Uterus (tissue), 2 donors: ENCODE results near the gene BCAN.

Experiments
- POLR2A ChIP-seq, 2 donors: fragments of 450-650 bp; IDR thresholded peaks; one replicate each; pipeline ENCODE4 v1.6.1; 2016; ENCODE audit warnings: antibody characterized with exemption in 2 of 2, mild to moderate bottlenecking in 1 of 2, moderate library complexity in 1 of 2
- TF ChIP-seq, protein P1 (sequence below), 4 experiments: fragments of 200-600 bp in 2 of 4; fragments of 450-650 bp in 2 of 4; sonication (generic) in 2 of 4; IDR thresholded peaks; one replicate each; pipeline ENCODE4 v1.5.1; 2016 to 2019; ENCODE audit warnings: antibody characterized with exemption in 4 of 4, mild to moderate bottlenecking in 2 of 4, moderate library complexity in 1 of 4

DNA sequence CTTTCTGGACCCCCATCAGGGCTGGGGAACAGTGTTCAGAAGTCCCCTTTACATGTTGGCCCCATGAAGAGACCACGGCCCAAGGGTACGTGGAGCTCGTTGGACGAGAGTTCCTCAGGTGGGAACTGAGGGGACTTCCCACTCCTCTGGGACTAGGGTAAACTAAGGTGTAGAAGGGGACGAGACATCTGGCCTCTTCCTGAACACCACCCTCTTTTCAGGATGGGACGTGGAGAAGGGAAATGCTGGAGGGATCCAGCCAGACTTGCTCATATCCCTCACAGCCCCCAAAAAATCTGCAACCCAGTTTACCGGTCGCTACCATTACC lies 48.3 kb upstream of the BCAN start:
- TF ChIP-seq POLR2A (IDR thresholded peaks at IDR 0.05) = no peak
- TF ChIP-seq, protein P1, sequence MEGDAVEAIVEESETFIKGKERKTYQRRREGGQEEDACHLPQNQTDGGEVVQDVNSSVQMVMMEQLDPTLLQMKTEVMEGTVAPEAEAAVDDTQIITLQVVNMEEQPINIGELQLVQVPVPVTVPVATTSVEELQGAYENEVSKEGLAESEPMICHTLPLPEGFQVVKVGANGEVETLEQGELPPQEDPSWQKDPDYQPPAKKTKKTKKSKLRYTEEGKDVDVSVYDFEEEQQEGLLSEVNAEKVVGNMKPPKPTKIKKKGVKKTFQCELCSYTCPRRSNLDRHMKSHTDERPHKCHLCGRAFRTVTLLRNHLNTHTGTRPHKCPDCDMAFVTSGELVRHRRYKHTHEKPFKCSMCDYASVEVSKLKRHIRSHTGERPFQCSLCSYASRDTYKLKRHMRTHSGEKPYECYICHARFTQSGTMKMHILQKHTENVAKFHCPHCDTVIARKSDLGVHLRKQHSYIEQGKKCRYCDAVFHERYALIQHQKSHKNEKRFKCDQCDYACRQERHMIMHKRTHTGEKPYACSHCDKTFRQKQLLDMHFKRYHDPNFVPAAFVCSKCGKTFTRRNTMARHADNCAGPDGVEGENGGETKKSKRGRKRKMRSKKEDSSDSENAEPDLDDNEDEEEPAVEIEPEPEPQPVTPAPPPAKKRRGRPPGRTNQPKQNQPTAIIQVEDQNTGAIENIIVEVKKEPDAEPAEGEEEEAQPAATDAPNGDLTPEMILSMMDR (IDR thresholded peaks at IDR 0.05) = no peak
